ENCODE results near the gene CTBP1. TPM values are rescaled to one million over a fixed set of nuclear protein-coding genes. Genes with fewer than 3 reads are reported as not detected.

Gene CTBP1
- total RNA-seq, 1 experiment from 2014 or later, result 110 TPM

GRCh38 chr4:1249731-1250526 is 999 bp upstream of the CTBP1 start:
- no peak for DNase-seq (ENCODE audit: low read depth)

GRCh38 chr4:1249148-1249730 is 309 bp upstream of the CTBP1 start:
- DNase-seq (ENCODE audit: low read depth), result peak; percentile 92

GRCh38 chr4:1247864-1248244 is 1.1 kb downstream of the CTBP1 start:
- no peak for DNase-seq (ENCODE audit: low read depth)

DNA sequence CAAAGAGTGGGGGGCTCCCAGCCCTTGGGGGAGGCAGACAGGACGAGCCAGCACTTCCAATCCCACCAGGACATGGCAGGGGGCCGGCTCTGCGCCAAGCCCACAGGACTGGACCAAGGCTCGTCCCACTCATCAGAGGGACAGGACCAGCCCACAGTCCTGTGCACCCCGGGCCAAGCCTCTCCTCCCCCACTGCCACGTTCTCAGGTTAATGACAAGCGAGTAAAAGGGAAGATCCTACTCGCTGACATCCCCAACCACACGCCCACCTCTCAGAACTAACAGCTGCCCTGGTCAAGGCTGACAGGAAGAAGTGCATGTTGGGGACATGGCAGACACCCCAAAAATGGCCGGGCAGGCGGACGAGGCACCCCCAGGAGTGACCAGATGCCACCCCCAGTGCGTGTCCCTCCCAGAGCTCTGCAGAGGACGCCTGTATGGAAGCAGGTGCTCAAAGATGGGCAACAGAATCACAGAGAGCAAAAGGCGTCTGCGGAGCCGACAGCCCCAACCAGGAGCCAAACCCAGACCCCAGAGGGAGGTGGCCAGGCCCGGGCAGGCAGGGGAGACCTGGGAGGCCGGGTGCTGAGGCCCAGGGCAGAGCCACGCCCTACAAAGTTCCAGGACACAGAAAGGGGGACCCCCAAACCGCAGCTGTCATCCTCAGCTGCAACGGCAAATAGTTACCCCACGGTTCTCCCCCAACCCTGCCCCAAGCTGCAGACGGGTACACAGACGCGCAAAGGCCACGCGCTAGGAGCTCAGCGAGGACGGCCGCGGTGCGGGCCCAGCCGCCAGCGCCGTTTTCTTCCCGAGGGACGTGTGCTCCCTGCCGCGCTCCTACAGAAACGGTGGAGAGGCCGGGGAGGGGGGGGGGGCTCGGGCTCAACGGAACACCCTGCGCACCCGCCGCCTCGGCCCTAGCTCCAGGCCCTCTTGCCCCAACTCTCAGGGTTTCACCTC is 1.7 kb downstream of the CTBP1 start:
- peak; percentile 22 for DNase-seq (ENCODE audit: low read depth)

DNA sequence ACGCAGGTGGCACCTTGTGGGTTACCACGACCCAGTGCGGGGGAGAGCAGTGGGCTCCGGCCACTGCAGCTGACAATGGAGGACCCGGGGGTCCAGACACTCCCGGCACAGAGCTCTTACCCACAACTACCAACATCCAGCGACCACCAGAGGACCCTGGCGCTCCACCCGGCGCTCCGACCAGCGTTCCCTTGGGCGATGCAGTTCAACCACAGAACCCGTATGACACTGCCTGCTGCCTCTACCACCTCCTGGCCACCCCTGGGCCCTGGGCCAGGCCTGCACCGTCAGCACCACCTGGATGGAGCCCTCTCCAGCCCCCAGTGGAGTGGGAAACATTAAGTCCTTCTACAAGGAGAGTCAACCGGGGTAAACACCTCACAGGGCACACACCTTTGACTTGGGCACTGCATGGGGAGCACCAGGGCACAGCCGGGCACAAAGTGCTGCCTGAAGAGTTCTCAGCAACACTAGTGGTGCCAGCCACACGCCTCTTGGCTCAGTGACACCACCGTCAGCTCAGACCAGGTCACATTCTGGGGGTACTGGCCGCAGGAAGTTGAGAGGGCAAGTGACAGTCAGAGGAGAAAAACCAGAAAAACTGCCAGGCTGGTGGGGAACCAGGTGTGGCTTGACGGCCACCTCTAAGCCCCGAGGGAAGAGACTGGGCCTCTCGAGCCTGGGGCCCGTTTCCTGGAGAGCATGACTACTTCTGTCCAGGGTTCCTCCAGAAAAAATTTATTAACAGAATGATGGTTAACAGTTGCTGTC is 2.6 kb downstream of the CTBP1 start:
- DNase-seq (ENCODE audit: low read depth), result peak; percentile 4

DNA sequence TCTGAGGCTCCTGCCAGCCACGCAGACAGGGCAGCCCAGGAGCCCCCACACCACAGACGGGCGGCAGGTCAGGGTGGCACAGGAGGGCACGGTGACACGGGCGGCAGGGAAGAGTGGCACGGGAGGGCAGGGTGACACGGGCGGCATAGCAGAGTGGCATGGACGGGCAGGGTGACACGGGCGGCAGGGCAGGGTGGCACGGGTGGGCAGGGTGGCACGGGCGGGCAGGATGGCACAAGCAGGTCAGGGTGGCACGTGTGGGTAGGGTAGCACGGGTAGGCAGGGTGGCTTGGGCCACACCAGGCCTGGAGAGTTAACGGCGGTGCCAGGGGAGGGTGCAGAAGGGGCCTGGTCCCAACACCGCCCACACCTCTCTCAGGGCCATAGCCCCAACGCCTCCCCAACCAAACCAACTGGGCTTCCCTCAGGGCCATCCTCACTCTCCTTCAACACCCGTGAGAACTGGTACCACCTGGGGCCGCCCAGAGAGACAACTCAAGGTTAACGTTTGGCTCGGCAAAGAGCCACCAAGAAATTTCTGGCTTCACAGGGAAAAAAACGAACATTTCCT is 3.4 kb downstream of the CTBP1 start:
- DNase-seq (ENCODE audit: low read depth), result no peak

DNA sequence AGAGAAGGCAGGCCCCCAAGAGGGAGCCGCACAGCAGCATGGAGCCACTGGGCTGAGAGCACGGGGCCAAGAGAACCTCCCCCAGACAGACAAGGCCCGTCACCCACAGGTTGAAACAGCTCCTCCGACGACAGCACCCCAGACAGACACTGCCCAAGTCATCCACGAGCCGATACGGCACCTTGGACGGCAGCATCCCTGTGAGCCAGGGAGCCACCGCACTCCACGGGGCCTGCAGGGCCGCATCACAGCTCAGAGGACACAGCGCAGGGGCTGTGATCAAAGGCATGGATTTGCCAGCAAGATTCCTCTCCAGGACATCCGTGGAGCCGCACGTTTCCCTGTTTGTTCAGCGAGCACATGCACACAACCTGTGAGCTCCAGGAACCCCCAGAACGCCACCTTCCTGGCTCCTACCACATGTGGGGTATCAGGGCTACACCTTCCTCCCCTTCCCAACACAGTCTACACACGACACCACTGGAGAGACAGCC is 3.9 kb downstream of the CTBP1 start:
- DNase-seq (ENCODE audit: low read depth), result no peak

GRCh38 chr4:1244081-1244977 is 4.6 kb downstream of the CTBP1 start:
- no peak for DNase-seq (ENCODE audit: low read depth)

GRCh38 chr4:1243451-1244080 is 5.4 kb downstream of the CTBP1 start:
- DNase-seq (ENCODE audit: low read depth), result no peak

- DNase-seq (ENCODE audit: low read depth), result no peak
Measured at GRCh38 chr4:1242506-1243450, 6.2 kb downstream of the CTBP1 start.

GRCh38 chr4:1241936-1242505 is 6.9 kb downstream of the CTBP1 start:
- no peak for DNase-seq (ENCODE audit: low read depth)

- no peak for DNase-seq (ENCODE audit: low read depth)
Measured at GRCh38 chr4:1241466-1241935, 7.4 kb downstream of the CTBP1 start.

DNA sequence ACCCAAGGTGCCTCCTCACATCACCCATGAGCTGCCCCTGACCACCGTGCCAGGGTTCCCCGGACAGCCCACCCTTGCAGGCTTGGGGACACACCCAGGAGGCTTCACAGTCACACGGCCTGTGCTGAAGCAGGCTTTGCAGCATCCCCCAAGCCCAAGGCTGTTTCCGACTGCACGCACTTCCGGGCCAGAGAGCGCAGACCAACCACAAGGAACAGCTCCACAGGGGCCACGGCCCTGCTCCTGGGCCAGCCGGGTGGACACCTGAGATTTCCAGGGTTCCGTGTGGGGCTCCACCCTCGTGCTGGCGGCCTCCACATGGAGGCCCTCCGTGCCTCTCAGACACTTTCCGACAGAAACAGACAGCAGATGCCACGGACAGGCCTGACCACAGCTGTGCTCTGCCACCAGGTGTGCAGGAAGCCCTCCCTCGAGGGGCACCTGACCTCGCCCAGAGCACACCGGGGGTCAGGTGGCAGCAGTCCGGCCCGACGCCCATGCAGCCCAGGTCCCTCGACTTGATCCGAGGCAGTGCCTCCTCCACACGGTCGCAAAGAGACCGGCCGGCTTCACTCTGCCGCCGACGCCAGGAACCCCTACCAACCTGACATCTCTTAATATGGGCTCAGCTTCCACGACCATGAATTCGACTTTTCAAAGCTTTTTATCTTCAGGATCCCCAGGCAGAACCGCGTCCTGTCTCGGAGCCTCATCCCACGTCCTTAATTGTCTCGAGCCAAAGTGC is 8.0 kb downstream of the CTBP1 start:
- DNase-seq (ENCODE audit: low read depth), result no peak

- DNase-seq (ENCODE audit: low read depth), result no peak
Measured at GRCh38 chr4:1239950-1240307, 9.0 kb downstream of the CTBP1 start.

DNA sequence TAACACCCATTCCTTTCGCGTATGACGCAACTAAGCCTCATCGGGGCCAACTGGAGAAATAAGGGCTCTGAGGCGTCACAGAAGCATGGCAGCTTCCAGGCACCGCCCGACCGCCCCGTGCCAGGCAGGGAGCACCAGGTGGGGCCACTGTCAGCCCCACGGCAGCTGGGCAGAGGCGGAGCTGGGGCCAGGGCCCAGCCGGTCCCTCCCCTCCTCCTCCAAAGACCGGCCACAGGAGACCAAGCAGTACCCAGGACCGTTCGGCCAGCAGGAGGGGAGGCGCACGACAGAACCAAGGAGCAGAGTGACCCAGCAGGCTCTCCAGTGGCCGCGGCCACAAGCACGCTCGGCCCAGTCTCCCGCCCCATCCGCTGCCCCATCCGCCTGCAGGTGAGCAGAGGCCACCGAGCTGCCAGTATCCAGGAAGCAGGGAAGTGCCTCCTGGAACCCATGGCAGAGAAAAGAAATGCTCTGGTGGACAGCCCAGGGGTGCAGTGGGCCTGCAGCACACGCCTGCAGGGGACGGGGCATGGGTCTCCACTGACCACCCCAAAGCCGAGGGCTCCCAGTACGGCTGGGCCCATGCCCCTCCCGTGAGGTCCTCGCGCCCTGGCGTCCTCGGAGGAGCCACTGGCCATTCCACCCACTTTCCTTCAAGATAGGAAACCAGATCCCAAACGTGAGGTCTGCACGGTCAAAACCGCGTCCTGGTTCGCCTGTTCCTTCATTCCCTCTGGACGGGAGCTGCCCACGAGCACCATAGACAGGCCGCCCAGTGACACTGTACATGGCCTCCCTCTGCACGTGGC is 9.6 kb downstream of the CTBP1 start:
- no peak for DNase-seq (ENCODE audit: low read depth)

- no peak for DNase-seq (ENCODE audit: low read depth)
Measured at GRCh38 chr4:1238676-1239000, 10.3 kb downstream of the CTBP1 start.
